SH-SY5Y (cell line): ENCODE data around the gene ADGRE3.

Source experiments
- GATA2 ChIP-seq: IDR thresholded peaks from 2 replicates; pipeline ENCODE4 v1.6.1; 2011; ENCODE audit warnings: mild to moderate bottlenecking, low read depth, low read length
- GATA3 ChIP-seq: IDR thresholded peaks from 2 replicates; pipeline ENCODE4 v1.6.1; 2011; ENCODE audit warnings: low read depth, mild to moderate bottlenecking, low read length, moderate library complexity

- TF ChIP-seq GATA2: no peak
- no peak for TF ChIP-seq GATA3
Measured at GRCh38 chr19:14614099-14614412, 60.6 kb downstream of the ADGRE3 start.
